Spleen (tissue), 11 donors: ENCODE data around the gene STRN4. TPM values are rescaled to one million over a fixed set of nuclear protein-coding genes. Genes with fewer than 3 reads are reported as not detected.

Source experiments
- DNase-seq: peaks from one replicate; pipeline ENCODE4 v3.0.0-alpha.2; 2020
- H3K27ac ChIP-seq, 8 donors: fragments of 200-600 bp; sonication (generic) in 7 of 8; 1 replicate in 4 of 8; 2 replicates in 4 of 8; pipeline versions ENCODE4 v1.5.0 to v1.8.0; 2016 to 2021; ENCODE audit warnings: inconsistent platforms in 4 of 8, mild to moderate bottlenecking in 4 of 8, moderate library complexity in 1 of 8
- H3K27me3 ChIP-seq, 7 donors: fragments of 200-600 bp; sonication (generic) in 6 of 7; replicated peaks in 1 of 7; 1 replicate in 4 of 7; 2 replicates in 3 of 7; pipeline versions ENCODE4 v1.5.0 to v1.8.0; 2016 to 2021; ENCODE audit warnings: inconsistent platforms in 3 of 7, mild to moderate bottlenecking in 1 of 7
- H3K36me3 ChIP-seq, 6 donors: fragments of 200-600 bp; sonication (generic) in 5 of 6; 1 replicate in 4 of 6; 2 replicates in 2 of 6; pipeline versions ENCODE4 v1.5.0 to v1.8.0; 2016 to 2021; ENCODE audit warnings: inconsistent platforms in 2 of 6
- H3K4me1 ChIP-seq, 6 donors: fragments of 200-600 bp; sonication (generic) in 5 of 6; 1 replicate in 3 of 6; 2 replicates in 3 of 6; pipeline versions ENCODE4 v1.5.0 to v1.8.0; 2016 to 2021; ENCODE audit warnings: inconsistent platforms in 3 of 6
- H3K4me3 ChIP-seq, 8 donors: fragments of 200-600 bp; sonication (generic) in 7 of 8; 1 replicate in 4 of 8; 2 replicates in 4 of 8; pipeline versions ENCODE4 v1.5.0 to v1.8.0; 2016 to 2021; ENCODE audit warnings: inconsistent platforms in 4 of 8, mild to moderate bottlenecking in 4 of 8, moderate library complexity in 2 of 8
- H3K9me3 ChIP-seq, 8 donors: fragments of 200-600 bp; sonication (generic) in 7 of 8; 1 replicate in 4 of 8; 2 replicates in 4 of 8; pipeline versions ENCODE4 v1.5.0 to v1.8.0; 2016 to 2021; ENCODE audit warnings: inconsistent platforms in 4 of 8
- CTCF ChIP-seq, 11 experiments: fragments of 200-600 bp in 7 of 11; fragments of 450-650 bp in 4 of 11; sonication (generic) in 4 of 11; IDR thresholded peaks in 8 of 11; conservative IDR thresholded peaks in 3 of 11; 1 replicate in 7 of 11; 2 replicates in 4 of 11; pipeline versions ENCODE4 v1.4.0 to v1.8.0; 2016 to 2021; ENCODE audit warnings: antibody characterized with exemption in 11 of 11, inconsistent platforms in 4 of 11, mild to moderate bottlenecking in 1 of 11
- POLR2A ChIP-seq, 3 donors: fragments of 450-650 bp; IDR thresholded peaks; one replicate each; pipeline ENCODE4 v1.5.1; 2017; ENCODE audit warnings: antibody characterized with exemption in 3 of 3, mild to moderate bottlenecking in 1 of 3
- POLR2AphosphoS5 ChIP-seq, 3 donors: sonication (generic); formaldehyde crosslinking; IDR thresholded peaks; one replicate each; pipeline ENCODE4 v1.5.1; 2017; ENCODE audit warnings: antibody characterized with exemption in 3 of 3
- WGBS, 5 donors: extraction: QIAGEN DNeasy Blood & Tissue Kit in 3 of 5; methylation state at CpG; one replicate each; pipeline versions ENCODE4 v1.1.5 to v1.1.7; 2013 to 2018; 5-methylcytosine and 5-hydroxymethylcytosine counted together
- intact Hi-C: fragments of 100-400 bp; cut with DNase I; formaldehyde crosslinking; loops from one replicate; pipeline ENCODE4 v1.15.0; 2023; ENCODE audit warnings: low total_unique reads
- polyA plus RNA-seq, 3 donors: library from polyadenylated mRNA; stranded (reverse); fragments of 200-250 nt; gene quantifications; one replicate each; pipeline ENCODE4 v1.2.1, GENCODE V29; 2013
- total RNA-seq, 7 donors: library from RNA; depleted of rRNA in 3 of 7; stranded (reverse); fragments of >200 nt in 3 of 7; fragmentation: NEBNext Ultra II Directional in 4 of 7; extraction: Animal tissue kit (Norgen Biotek cat#: 25700) in 4 of 7; gene quantifications; one replicate each; pipeline versions ENCODE4 v1.1.0 to v1.2.1, GENCODE V29; 2016 to 2021
- donor health status: healthy with polysubstance abuse.
- donor health status: DM: no; HTN: no; CAD: no; lungs with moderate emphysema.
- donor health status: DM: no; HTN: no; CAD: no.
- donor health status: Bipolar disorder and iron deficiency.
- donor health status: healthy.
- donor health status: DM: no; HTN: no; CAD: no.
- donor health status: DM: yes; HTN: yes; CAD: no.

STRN4 gene
- total and polyA plus RNA-seq, 10 donors = 28.2 to 143 (median 96.6) TPM

DNA sequence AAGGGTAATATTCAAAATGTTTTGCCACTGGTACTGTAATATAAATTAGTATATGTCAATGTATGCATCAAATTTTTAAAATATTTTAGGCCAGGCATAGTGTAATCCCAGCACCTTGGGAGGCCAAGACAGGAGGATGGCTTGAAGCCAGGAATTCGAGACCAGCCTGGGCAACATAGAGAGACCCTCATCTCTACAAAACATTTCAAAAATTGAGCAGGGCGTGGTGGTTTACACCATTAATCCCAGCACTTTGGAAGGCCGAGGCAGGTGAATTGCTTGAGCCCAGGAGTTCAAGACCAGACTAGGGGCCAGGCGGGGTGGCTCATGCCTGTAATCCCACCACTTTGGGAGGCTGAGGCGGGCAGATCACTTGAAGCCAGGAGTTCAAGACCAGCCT, 14.1 kb upstream of the STRN4 start:
- intact Hi-C loops = no loop called here
- TF ChIP-seq CTCF (IDR thresholded peaks at IDR 0.05 in 8 of 11, conservative IDR thresholded peaks at IDR 0.05 in 3 of 11) (no peak), POLR2A (IDR thresholded peaks at IDR 0.05) (no peak), POLR2AphosphoS5 (IDR thresholded peaks at IDR 0.05) (no peak)
- Histone ChIP-seq H3K4me3 (no peak overlapping the region), H3K27me3 (no peaks in the 10 kb centered on the region), H3K4me1 (peaks cover 16 to 34% (median 22%) of the 10 kb centered on the region in 6 donors), H3K36me3 (peaks cover 0 to 31% (median 10%) of the 10 kb centered on the region in 6 donors), H3K27ac (no peak overlapping the region), H3K9me3 (no peaks in the 10 kb centered on the region)
- DNase-seq = no peak
- 88 to 97% (median 92%) methylated on average over 5 of the region's 5 CpGs for WGBS, 5 donors

DNA sequence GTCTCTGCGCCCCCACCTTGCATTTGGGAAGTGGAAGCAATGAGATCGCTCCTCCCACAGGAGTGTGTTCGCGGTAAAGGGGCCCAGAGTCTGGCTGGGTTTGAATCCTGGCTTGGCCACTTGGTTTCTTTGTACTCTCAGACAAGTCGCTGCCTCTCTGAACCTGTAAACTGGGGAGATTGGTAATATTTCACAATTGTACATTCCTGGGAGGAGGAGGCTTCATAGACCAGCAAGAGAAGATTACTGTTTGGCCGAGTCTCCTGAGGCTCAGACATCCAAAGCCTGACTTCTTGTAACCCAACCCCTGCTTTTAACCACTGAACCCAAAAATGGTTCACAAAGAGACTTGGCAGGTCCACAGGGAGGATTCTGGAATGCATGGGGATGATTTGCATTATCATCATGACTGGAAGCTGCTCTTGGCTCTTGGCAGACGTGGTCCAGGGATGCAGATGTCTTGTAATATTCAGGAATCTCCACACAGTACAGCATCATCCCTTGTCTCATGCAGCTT, 13.6 kb upstream of the STRN4 start:
- no peak for DNase-seq
- Histone ChIP-seq H3K27me3 (no peaks in the 10 kb centered on the region), H3K4me1 (peaks cover 19 to 34% (median 26%) of the 10 kb centered on the region in 6 donors), H3K4me3 (no peak overlapping the region), H3K27ac (no peak overlapping the region), H3K9me3 (no peaks in the 10 kb centered on the region), H3K36me3 (peaks cover 0 to 33% (median 10%) of the 10 kb centered on the region in 6 donors)
- WGBS, 5 donors = 72 to 88% (median 83%) methylated on average over 7 of the region's 7 CpGs
- intact Hi-C loops = no loop called here
- no peak for TF ChIP-seq CTCF (IDR thresholded peaks at IDR 0.05 in 8 of 11, conservative IDR thresholded peaks at IDR 0.05 in 3 of 11)
- TF ChIP-seq POLR2A (IDR thresholded peaks at IDR 0.05) = no peak
- TF ChIP-seq POLR2AphosphoS5 (IDR thresholded peaks at IDR 0.05) = no peak

DNA sequence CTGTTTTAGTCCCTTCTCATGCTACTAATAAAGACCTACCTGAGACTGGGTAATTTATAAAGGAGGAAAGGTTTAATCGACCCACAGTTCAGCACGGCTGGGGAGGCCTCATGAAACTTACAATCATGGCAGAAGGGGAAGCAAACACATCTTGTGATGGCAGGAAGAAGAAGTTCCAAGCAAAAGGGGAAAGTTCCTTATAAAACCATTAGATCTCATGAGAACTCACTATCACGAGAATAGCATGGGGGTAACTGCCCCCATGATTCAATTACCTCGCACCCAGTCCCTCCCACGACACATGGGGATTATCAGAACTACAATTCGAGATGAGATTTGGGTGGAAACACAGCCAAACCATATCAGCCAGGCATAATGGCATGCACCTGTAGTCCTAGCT, 13.0 kb upstream of the STRN4 start:
- Histone ChIP-seq H3K36me3 (peaks cover 0 to 33% (median 10%) of the 10 kb centered on the region in 6 donors), H3K27ac (peak overlapping the region in 1 of 8 donors; percentile 33), H3K4me1 (peaks cover 20 to 38% (median 31%) of the 10 kb centered on the region in 6 donors), H3K9me3 (no peaks in the 10 kb centered on the region), H3K4me3 (no peak overlapping the region), H3K27me3 (no peaks in the 10 kb centered on the region)
- TF ChIP-seq POLR2A (IDR thresholded peaks at IDR 0.05) = no peak
- TF ChIP-seq CTCF (IDR thresholded peaks at IDR 0.05 in 8 of 11, conservative IDR thresholded peaks at IDR 0.05 in 3 of 11) = no peak
- no peak for TF ChIP-seq POLR2AphosphoS5 (IDR thresholded peaks at IDR 0.05)
- intact Hi-C loops = no loop called here
- WGBS, 5 donors = 62 to 82% (median 73%) methylated on average over 6 of the region's 6 CpGs
- no peak for DNase-seq

GRCh38 chr19:46756544-46756888, 10.3 kb upstream of the STRN4 start:
- Histone ChIP-seq H3K36me3 (peaks cover 0 to 47% (median 10%) of the 10 kb centered on the region in 6 donors), H3K4me3 (no peak overlapping the region), H3K27ac (peak overlapping the region in 2 of 8 donors; percentile 14 to 79), H3K9me3 (no peaks in the 10 kb centered on the region), H3K4me1 (peaks cover 20 to 47% (median 38%) of the 10 kb centered on the region in 6 donors), H3K27me3 (no peaks in the 10 kb centered on the region)
- no peak for DNase-seq
- intact Hi-C loops = loop anchor here (2.0 kb wide), 1 partner anchor 84 kb away; no protein-coding TSS in a partner anchor
- TF ChIP-seq POLR2AphosphoS5 (IDR thresholded peaks at IDR 0.05) (peak; percentile 56 to 65 (median 60)), CTCF (IDR thresholded peaks at IDR 0.05 in 8 of 11, conservative IDR thresholded peaks at IDR 0.05 in 3 of 11) (no peak), POLR2A (IDR thresholded peaks at IDR 0.05) (no peak)
- 50 to 71% (median 68%) methylated on average over 30 of the region's 30 CpGs for WGBS, 5 donors
